Stimulated activated CD4-positive, alpha-beta T cell treated with anti-CD3 and anti-CD28 coated beads, Interleukin-12 subunit alpha, Interleukin-12 subunit beta, amount 100 ng/mL, for 48 hours (primary cell): Measurements from ENCODE around the gene ARHGAP24.
"Not testable (repeated sequence)": the region's sequence is repeated elsewhere in the genome, so short reads cannot be mapped to it uniquely, and the experiment has no call there.

Experiments
- DNase-seq, 3 donors: peaks; one replicate each; pipeline ENCODE4 v3.0.0-alpha.2; 2020; ENCODE audit warnings: low read depth in 2 of 3, low spot score in 1 of 3

ARHGAP24 gene

GRCh38 chr4:85902647-85903046, 427.7 kb downstream of the ARHGAP24 start:
- DNase-seq: not testable (repeated sequence)

GRCh38 chr4:85905761-85906160, 430.8 kb downstream of the ARHGAP24 start:
- DNase-seq: no peak

GRCh38 chr4:85907001-85907400, 432.1 kb downstream of the ARHGAP24 start:
- no peak for DNase-seq

- no peak for DNase-seq
Observed at GRCh38 chr4:85909851-85910250, 434.9 kb downstream of the ARHGAP24 start.

- DNase-seq: no peak
Observed at GRCh38 chr4:85910985-85911384, 436.0 kb downstream of the ARHGAP24 start.

GRCh38 chr4:85913931-85914694, 439.2 kb downstream of the ARHGAP24 start:
- no peak for DNase-seq

- DNase-seq: not testable (repeated sequence)
Observed at GRCh38 chr4:85915570-85915969, 440.6 kb downstream of the ARHGAP24 start.

GRCh38 chr4:85919200-85919887, 444.4 kb downstream of the ARHGAP24 start:
- no peak for DNase-seq

GRCh38 chr4:85925071-85925470, 450.1 kb downstream of the ARHGAP24 start:
- DNase-seq: no peak

- DNase-seq: no peak
Observed at GRCh38 chr4:85928775-85929591, 454.0 kb downstream of the ARHGAP24 start.

GRCh38 chr4:85929961-85930665, 455.2 kb downstream of the ARHGAP24 start:
- no peak for DNase-seq

GRCh38 chr4:85932500-85933290, 457.7 kb downstream of the ARHGAP24 start:
- DNase-seq: no peak

GRCh38 chr4:85933291-85933640, 458.3 kb downstream of the ARHGAP24 start:
- DNase-seq: no peak

- DNase-seq: no peak
Observed at GRCh38 chr4:85937507-85937906, 462.6 kb downstream of the ARHGAP24 start.

- DNase-seq: no peak
Observed at GRCh38 chr4:85938062-85938461, 463.1 kb downstream of the ARHGAP24 start.

GRCh38 chr4:85938902-85939301, 464.0 kb downstream of the ARHGAP24 start:
- no peak for DNase-seq

- no peak for DNase-seq
Observed at GRCh38 chr4:85939595-85939994, 464.6 kb downstream of the ARHGAP24 start.

GRCh38 chr4:85940151-85940550, 465.2 kb downstream of the ARHGAP24 start:
- no peak for DNase-seq

GRCh38 chr4:85942107-85942506, 467.2 kb downstream of the ARHGAP24 start:
- no peak for DNase-seq

- no peak for DNase-seq
Observed at GRCh38 chr4:85946821-85947220, 471.9 kb downstream of the ARHGAP24 start.
